SK-N-SH (cell line): ENCODE results near the gene DCLRE1A. TPM values are rescaled to one million over a fixed set of nuclear protein-coding genes. Genes with fewer than 3 reads are reported as not detected.

Source experiments
- CTCF ChIA-PET: fragments of 300-600, 350-600 bp; formaldehyde crosslinking; extraction: SDS; loops from one replicate; lab custom pipeline; 2021; lab: Yijun Ruan, JAX
- POLR2A ChIA-PET: fragments of 350-600 bp; sonication (Branson Sonifier 250); formaldehyde crosslinking; extraction: SDS; loops from one replicate; lab custom pipeline; 2020; ENCODE audit warnings: antibody characterized with exemption, inconsistent platforms; lab: Yijun Ruan, JAX
- DNase-seq: peaks from one replicate; pipeline ENCODE4 v3.0.0; 2012
- H2AFZ ChIP-seq: fragments of 200-600 bp; sonication (generic); 2 replicates; pipeline ENCODE4 v1.8.1; 2016; ENCODE audit warnings: antibody characterized with exemption, mild to moderate bottlenecking, low read depth
- H3F3A ChIP-seq: fragments of 200-600 bp; sonication (generic); replicated peaks from 2 replicates; pipeline ENCODE3; 2016; ENCODE audit warnings: antibody characterized with exemption, mild to moderate bottlenecking; ENCODE audit not compliant: insufficient read depth
- H3K27ac ChIP-seq, 2 experiments: fragments of 200-500 bp in 1 of 2; fragments of 200-600 bp in 1 of 2; sonication (Bioruptor generic) in 1 of 2; sonication (generic), shearing (Covaris generic) in 1 of 2; 2 replicates each; pipeline versions ENCODE4 v1.5.1 to v1.6.1; 2014 to 2016; ENCODE audit warnings: low read depth in 2 of 2, inconsistent platforms in 1 of 2, low read length in 1 of 2, mild to moderate bottlenecking in 1 of 2, mixed read lengths in 1 of 2
- H3K27me3 ChIP-seq: fragments of 200-600 bp; sonication (generic), shearing (Covaris generic); 2 replicates; pipeline ENCODE4 v1.6.1; 2016; ENCODE audit warnings: mixed run types; ENCODE audit not compliant: insufficient read depth
- H3K36me3 ChIP-seq, 2 experiments: fragments of 200-500 bp in 1 of 2; fragments of 200-600 bp in 1 of 2; sonication (Bioruptor generic) in 1 of 2; sonication (generic) in 1 of 2; replicated peaks in 1 of 2; 2 replicates each; pipeline versions ENCODE3 to v1.5.1; 2014 to 2016; ENCODE audit warnings: low read length in 1 of 2, mild to moderate bottlenecking in 1 of 2; ENCODE audit not compliant: insufficient read depth in 2 of 2, control insufficient read depth in 1 of 2
- H3K4me1 ChIP-seq, 2 experiments: fragments of 200-500 bp in 1 of 2; fragments of 200-600 bp in 1 of 2; sonication (Bioruptor generic) in 1 of 2; sonication (generic), shearing (Covaris generic) in 1 of 2; 2 replicates each; pipeline versions ENCODE4 v1.5.1 to v1.6.1; 2014 to 2016; ENCODE audit warnings: low read depth in 1 of 2, low read length in 1 of 2, mixed run types in 1 of 2; ENCODE audit not compliant: insufficient read depth in 2 of 2, control insufficient read depth in 1 of 2
- H3K4me2 ChIP-seq: fragments of 200-600 bp; sonication (generic), shearing (Covaris generic); 2 replicates; pipeline ENCODE4 v1.6.1; 2017; ENCODE audit warnings: mixed run types
- H3K4me3 ChIP-seq, 2 experiments: fragments of 200-500 bp in 1 of 2; fragments of 200-600 bp in 1 of 2; sonication (Bioruptor generic) in 1 of 2; sonication (generic), shearing (Covaris generic) in 1 of 2; 2 replicates each; pipeline versions ENCODE4 v1.5.1 to v1.8.1; 2014 to 2016; ENCODE audit warnings: low read depth in 2 of 2, inconsistent platforms in 1 of 2, low read length in 1 of 2, mild to moderate bottlenecking in 1 of 2, mixed read lengths in 1 of 2, moderate library complexity in 1 of 2
- H3K79me2 ChIP-seq: fragments of 200-600 bp; sonication (generic); 2 replicates; pipeline ENCODE4 v1.8.1; 2017; ENCODE audit warnings: mild to moderate bottlenecking; ENCODE audit not compliant: insufficient read depth
- H3K9ac ChIP-seq: fragments of 200-600 bp; sonication (generic); 2 replicates; pipeline ENCODE4 v1.6.1; 2017; ENCODE audit warnings: mixed run types
- H3K9me2 ChIP-seq: fragments of 200-600 bp; sonication (generic); 2 replicates; pipeline ENCODE4 v1.6.1; 2017; ENCODE audit warnings: mixed run types
- H3K9me3 ChIP-seq: fragments of 200-600 bp; sonication (generic); 2 replicates; pipeline ENCODE4 v1.6.1; 2017; ENCODE audit warnings: mixed run types, mild to moderate bottlenecking, moderate library complexity
- H4K20me1 ChIP-seq: fragments of 200-600 bp; sonication (generic); 2 replicates; pipeline ENCODE4 v1.6.1; 2017; ENCODE audit warnings: mild to moderate bottlenecking, mixed run types; ENCODE audit not compliant: insufficient read depth
- EP300 ChIP-seq, 2 experiments: IDR thresholded peaks; 2 replicates each; pipeline versions ENCODE4 v1.4.0 to v1.6.1; 2012; ENCODE audit warnings: borderline replicate concordance in 1 of 2, low read depth in 1 of 2, low read length in 1 of 2
- FOXJ3 ChIP-seq: sonication (generic); formaldehyde crosslinking; IDR thresholded peaks from 2 replicates; pipeline ENCODE4 v1.5.1; 2020; ENCODE audit warnings: mild to moderate bottlenecking, missing genetic modification reagents
- FOXM1 ChIP-seq: IDR thresholded peaks from 2 replicates; pipeline ENCODE4 v1.4.0; 2012; ENCODE audit warnings: low read depth, mild to moderate bottlenecking
- JUND ChIP-seq: IDR thresholded peaks from 2 replicates; pipeline ENCODE4 v1.4.0; 2012
- MEF2A ChIP-seq: IDR thresholded peaks from 2 replicates; pipeline ENCODE4 v1.4.0; 2012; ENCODE audit warnings: low read depth, borderline replicate concordance
- PBX3 ChIP-seq: IDR thresholded peaks from 2 replicates; pipeline ENCODE4; 2012
- RAD21 ChIP-seq: IDR thresholded peaks from 2 replicates; pipeline ENCODE4 v1.6.1; 2012; ENCODE audit warnings: mild to moderate bottlenecking, low read length
- RCOR1 ChIP-seq: fragments of 150-350 bp; IDR thresholded peaks from 2 replicates; pipeline ENCODE4 v1.6.1; 2017; ENCODE audit warnings: antibody characterized with exemption, low read length
- RFX5 ChIP-seq: IDR thresholded peaks from 2 replicates; pipeline ENCODE4 v1.6.1; 2012; ENCODE audit warnings: mild to moderate bottlenecking, improper control_type of control experiment, low read length
- RXRA ChIP-seq: IDR thresholded peaks from 2 replicates; pipeline ENCODE4 v1.4.0; 2012; ENCODE audit warnings: low read depth, mild to moderate bottlenecking, borderline replicate concordance
- SIN3A ChIP-seq: IDR thresholded peaks from 2 replicates; pipeline ENCODE4 v1.6.1; 2012; ENCODE audit warnings: low read depth, mild to moderate bottlenecking, low read length, moderate library complexity, borderline replicate concordance
- TEAD4 ChIP-seq: IDR thresholded peaks from 2 replicates; pipeline ENCODE4 v1.4.0; 2012; ENCODE audit warnings: mild to moderate bottlenecking, borderline replicate concordance; ENCODE audit not compliant: insufficient read depth
- WGBS: methylation state at CpG from one replicate; pipeline ENCODE4 v1.1.6; 2017; ENCODE audit warnings: low lambda C conversion rate; 5-methylcytosine and 5-hydroxymethylcytosine counted together
- polyA plus RNA-seq, 3 experiments: library from polyadenylated mRNA; depleted of rRNA; stranded (reverse); fragments of >200 nt; gene quantifications; 2 replicates each; pipeline ENCODE4 v1.2.3, GENCODE V29; 2012
- TF ChIP-seq, protein P1 (sequence below): IDR thresholded peaks from 2 replicates; pipeline ENCODE4 v1.4.0; 2012; ENCODE audit warnings: low read depth, borderline replicate concordance
- TF ChIP-seq, protein P2 (sequence below): IDR thresholded peaks from 2 replicates; pipeline ENCODE4 v1.6.1; 2012; ENCODE audit warnings: mild to moderate bottlenecking, low read depth, low read length, moderate library complexity

The DCLRE1A gene
- polyA plus RNA-seq, 1 of the 3 experiments (the other 2 are of a cell fraction) = 2.6 TPM

- WGBS = 98% methylated on average over 3 of the region's 3 CpGs
- H3K9ac ChIP-seq = no peak overlapping the region
- no peaks in the 10 kb centered on the region for H3K27me3 ChIP-seq
- peaks cover 7% of the 10 kb centered on the region for H3F3A ChIP-seq
- peaks cover 30% of the 10 kb centered on the region; the same call in 1 of the 2 replicates for H3K79me2 ChIP-seq
- H3K9me3 ChIP-seq = no peaks in the 10 kb centered on the region
- no peaks in the 10 kb centered on the region for H4K20me1 ChIP-seq
- H2AFZ ChIP-seq = no peak overlapping the region
- no peak overlapping the region for H3K4me2 ChIP-seq
- CTCF ChIA-PET = no interaction called here
- peaks cover 0 to 6% of the 10 kb centered on the region in 2 experiments; a peak in 1 of 4 replicates for H3K4me1 ChIP-seq
- POLR2A ChIA-PET = no interaction called here
- H3K9me2 ChIP-seq = no peaks in the 10 kb centered on the region
- no peak overlapping the region for H3K4me3 ChIP-seq
- H3K36me3 ChIP-seq = peaks cover 16 to 40% of the 10 kb centered on the region in 2 experiments
- H3K27ac ChIP-seq = no peak overlapping the region
- TF ChIP-seq TEAD4 = no peak
- TF ChIP-seq PBX3 = no peak
- no peak for TF ChIP-seq JUND
- no peak for TF ChIP-seq SIN3A
- no peak for TF ChIP-seq MEF2A
- TF ChIP-seq, protein P1, sequence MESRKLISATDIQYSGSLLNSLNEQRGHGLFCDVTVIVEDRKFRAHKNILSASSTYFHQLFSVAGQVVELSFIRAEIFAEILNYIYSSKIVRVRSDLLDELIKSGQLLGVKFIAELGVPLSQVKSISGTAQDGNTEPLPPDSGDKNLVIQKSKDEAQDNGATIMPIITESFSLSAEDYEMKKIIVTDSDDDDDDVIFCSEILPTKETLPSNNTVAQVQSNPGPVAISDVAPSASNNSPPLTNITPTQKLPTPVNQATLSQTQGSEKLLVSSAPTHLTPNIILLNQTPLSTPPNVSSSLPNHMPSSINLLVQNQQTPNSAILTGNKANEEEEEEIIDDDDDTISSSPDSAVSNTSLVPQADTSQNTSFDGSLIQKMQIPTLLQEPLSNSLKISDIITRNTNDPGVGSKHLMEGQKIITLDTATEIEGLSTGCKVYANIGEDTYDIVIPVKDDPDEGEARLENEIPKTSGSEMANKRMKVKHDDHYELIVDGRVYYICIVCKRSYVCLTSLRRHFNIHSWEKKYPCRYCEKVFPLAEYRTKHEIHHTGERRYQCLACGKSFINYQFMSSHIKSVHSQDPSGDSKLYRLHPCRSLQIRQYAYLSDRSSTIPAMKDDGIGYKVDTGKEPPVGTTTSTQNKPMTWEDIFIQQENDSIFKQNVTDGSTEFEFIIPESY = no peak
- no peak for TF ChIP-seq EP300 (IDR thresholded peaks at IDR 0.05; ENCODE audit: borderline replicate concordance in 1 of 2, low read depth in 1 of 2, low read length in 1 of 2)
- TF ChIP-seq RAD21 = no peak
- TF ChIP-seq, protein P2, sequence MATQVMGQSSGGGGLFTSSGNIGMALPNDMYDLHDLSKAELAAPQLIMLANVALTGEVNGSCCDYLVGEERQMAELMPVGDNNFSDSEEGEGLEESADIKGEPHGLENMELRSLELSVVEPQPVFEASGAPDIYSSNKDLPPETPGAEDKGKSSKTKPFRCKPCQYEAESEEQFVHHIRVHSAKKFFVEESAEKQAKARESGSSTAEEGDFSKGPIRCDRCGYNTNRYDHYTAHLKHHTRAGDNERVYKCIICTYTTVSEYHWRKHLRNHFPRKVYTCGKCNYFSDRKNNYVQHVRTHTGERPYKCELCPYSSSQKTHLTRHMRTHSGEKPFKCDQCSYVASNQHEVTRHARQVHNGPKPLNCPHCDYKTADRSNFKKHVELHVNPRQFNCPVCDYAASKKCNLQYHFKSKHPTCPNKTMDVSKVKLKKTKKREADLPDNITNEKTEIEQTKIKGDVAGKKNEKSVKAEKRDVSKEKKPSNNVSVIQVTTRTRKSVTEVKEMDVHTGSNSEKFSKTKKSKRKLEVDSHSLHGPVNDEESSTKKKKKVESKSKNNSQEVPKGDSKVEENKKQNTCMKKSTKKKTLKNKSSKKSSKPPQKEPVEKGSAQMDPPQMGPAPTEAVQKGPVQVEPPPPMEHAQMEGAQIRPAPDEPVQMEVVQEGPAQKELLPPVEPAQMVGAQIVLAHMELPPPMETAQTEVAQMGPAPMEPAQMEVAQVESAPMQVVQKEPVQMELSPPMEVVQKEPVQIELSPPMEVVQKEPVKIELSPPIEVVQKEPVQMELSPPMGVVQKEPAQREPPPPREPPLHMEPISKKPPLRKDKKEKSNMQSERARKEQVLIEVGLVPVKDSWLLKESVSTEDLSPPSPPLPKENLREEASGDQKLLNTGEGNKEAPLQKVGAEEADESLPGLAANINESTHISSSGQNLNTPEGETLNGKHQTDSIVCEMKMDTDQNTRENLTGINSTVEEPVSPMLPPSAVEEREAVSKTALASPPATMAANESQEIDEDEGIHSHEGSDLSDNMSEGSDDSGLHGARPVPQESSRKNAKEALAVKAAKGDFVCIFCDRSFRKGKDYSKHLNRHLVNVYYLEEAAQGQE = no peak
- no peak for TF ChIP-seq FOXM1
- no peak for TF ChIP-seq RXRA
- TF ChIP-seq FOXJ3 (CRISPR knock-in tag) = no peak
- TF ChIP-seq RFX5 = no peak
- no peak for TF ChIP-seq RCOR1
- DNase-seq = no peak
Observed at GRCh38 chr10:113865901-113866300, 12.0 kb upstream of the DCLRE1A start.
